Peyer's patch (tissue), 4 donors: ENCODE results near the gene SULF2. TPM values are rescaled to one million over a fixed set of nuclear protein-coding genes. Genes with fewer than 3 reads are reported as not detected.

ENCODE experiments used
- DNase-seq, 3 donors: peaks; one replicate each; pipeline ENCODE4 v3.0.0-alpha.2; 2017 to 2019
- H3K27ac ChIP-seq, 4 donors: fragments of 200-600 bp; sonication (generic); one replicate each; pipeline ENCODE4 v1.5.1; 2016 to 2019
- H3K27me3 ChIP-seq, 2 donors: fragments of 200-600 bp; sonication (generic); one replicate each; pipeline ENCODE4 v1.5.1; 2019
- H3K36me3 ChIP-seq, 3 donors: fragments of 200-600 bp; sonication (generic); one replicate each; pipeline ENCODE4 v1.5.1; 2016 to 2019
- H3K4me1 ChIP-seq, 4 donors: fragments of 200-600 bp; sonication (generic); one replicate each; pipeline ENCODE4 v1.5.1; 2016 to 2019
- H3K4me3 ChIP-seq, 4 donors: fragments of 200-600 bp; sonication (generic); 1 replicate in 3 of 4; 2 replicates in 1 of 4; pipeline ENCODE4 v1.5.1; 2016 to 2019; ENCODE audit warnings: mild to moderate bottlenecking in 1 of 4
- H3K9me3 ChIP-seq, 4 donors: fragments of 200-600 bp; sonication (generic); one replicate each; pipeline ENCODE4 v1.5.1; 2016 to 2019; ENCODE audit warnings: mild to moderate bottlenecking in 1 of 4
- POLR2A ChIP-seq, 2 donors: fragments of 450-650 bp; IDR thresholded peaks; one replicate each; pipeline ENCODE4 v1.5.1; 2017; ENCODE audit warnings: antibody characterized with exemption in 2 of 2, mild to moderate bottlenecking in 2 of 2, moderate library complexity in 2 of 2
- total RNA-seq, 4 donors: library from RNA; depleted of rRNA; stranded (reverse); fragments of >200 nt; gene quantifications; one replicate each; pipeline ENCODE4 v1.1.0, GENCODE V29; 2016
- TF ChIP-seq, protein P1 (sequence below), 6 experiments: fragments of 450-650 bp in 4 of 6; fragments of 200-600 bp in 2 of 6; sonication (generic) in 1 of 6; IDR thresholded peaks; one replicate each; pipeline ENCODE4 v1.5.1; 2017 to 2019; ENCODE audit warnings: antibody characterized with exemption in 6 of 6, mild to moderate bottlenecking in 3 of 6, moderate library complexity in 1 of 6

The SULF2 gene
- total RNA-seq, 4 donors from 2014 or later, result 32.4 to 168 (median 52.5) TPM

DNA sequence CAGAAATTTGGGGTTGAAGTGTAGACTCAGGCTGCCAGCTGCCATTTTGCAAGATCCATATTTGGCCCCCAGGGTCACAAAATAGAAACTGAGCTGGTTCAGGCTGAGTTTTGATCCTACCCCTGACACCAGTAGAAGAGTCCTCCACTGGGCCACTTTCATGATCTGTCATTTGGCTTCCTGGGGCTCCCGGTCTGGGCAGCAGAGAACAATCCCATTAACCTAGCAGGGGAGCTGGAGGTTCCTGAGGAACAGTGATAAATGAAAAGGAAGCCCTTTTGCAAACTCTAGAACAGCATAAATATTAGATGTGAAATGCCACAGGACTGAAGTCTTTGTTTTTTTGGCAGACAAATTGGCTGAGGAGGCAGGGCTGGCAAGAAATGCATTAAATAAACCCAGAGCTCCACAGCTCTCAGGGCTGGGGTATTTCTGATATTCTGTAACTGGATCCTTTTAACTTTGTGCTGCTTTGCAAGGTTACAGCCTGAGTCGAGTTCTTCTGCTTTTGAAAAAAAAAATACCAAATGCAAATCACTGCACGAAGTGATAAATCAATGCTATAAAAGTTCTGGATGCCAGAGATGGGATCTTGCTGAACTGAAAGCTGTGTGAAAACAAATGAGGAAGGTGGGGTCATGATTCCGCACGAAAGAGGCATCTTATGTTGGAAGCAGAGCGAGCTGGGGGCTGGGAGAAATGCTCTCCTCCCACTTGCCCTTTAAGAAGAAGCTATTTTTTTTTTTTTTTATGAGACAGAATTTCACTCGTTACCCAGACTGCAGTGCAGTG lies 64.4 kb downstream of the SULF2 start:
- no peaks in the 10 kb centered on the region for H3K4me1 ChIP-seq

GRCh38 chr20:47719625-47720024 lies 65.7 kb downstream of the SULF2 start:
- Histone ChIP-seq H3K36me3 (no peaks in the 10 kb centered on the region), H3K4me1 (no peaks in the 10 kb centered on the region), H3K9me3 (no peaks in the 10 kb centered on the region), H3K27ac (no peak overlapping the region), H3K4me3 (no peak overlapping the region), H3K27me3 (no peaks in the 10 kb centered on the region)
- TF ChIP-seq POLR2A (IDR thresholded peaks at IDR 0.05), result no peak
- TF ChIP-seq, protein P1, sequence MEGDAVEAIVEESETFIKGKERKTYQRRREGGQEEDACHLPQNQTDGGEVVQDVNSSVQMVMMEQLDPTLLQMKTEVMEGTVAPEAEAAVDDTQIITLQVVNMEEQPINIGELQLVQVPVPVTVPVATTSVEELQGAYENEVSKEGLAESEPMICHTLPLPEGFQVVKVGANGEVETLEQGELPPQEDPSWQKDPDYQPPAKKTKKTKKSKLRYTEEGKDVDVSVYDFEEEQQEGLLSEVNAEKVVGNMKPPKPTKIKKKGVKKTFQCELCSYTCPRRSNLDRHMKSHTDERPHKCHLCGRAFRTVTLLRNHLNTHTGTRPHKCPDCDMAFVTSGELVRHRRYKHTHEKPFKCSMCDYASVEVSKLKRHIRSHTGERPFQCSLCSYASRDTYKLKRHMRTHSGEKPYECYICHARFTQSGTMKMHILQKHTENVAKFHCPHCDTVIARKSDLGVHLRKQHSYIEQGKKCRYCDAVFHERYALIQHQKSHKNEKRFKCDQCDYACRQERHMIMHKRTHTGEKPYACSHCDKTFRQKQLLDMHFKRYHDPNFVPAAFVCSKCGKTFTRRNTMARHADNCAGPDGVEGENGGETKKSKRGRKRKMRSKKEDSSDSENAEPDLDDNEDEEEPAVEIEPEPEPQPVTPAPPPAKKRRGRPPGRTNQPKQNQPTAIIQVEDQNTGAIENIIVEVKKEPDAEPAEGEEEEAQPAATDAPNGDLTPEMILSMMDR (IDR thresholded peaks at IDR 0.05), result no peak
- DNase-seq, result no peak

More for the DNA sequence above, 64.4 kb downstream of the SULF2 start:
- no peak overlapping the region for H3K27ac ChIP-seq
- H3K27me3 ChIP-seq, result no peaks in the 10 kb centered on the region
- DNase-seq, result no peak
- H3K9me3 ChIP-seq, result no peaks in the 10 kb centered on the region
- no peaks in the 10 kb centered on the region for H3K36me3 ChIP-seq
- no peak for TF ChIP-seq POLR2A (IDR thresholded peaks at IDR 0.05)
- TF ChIP-seq, protein P1 (IDR thresholded peaks at IDR 0.05), result no peak
- no peak overlapping the region for H3K4me3 ChIP-seq

DNA sequence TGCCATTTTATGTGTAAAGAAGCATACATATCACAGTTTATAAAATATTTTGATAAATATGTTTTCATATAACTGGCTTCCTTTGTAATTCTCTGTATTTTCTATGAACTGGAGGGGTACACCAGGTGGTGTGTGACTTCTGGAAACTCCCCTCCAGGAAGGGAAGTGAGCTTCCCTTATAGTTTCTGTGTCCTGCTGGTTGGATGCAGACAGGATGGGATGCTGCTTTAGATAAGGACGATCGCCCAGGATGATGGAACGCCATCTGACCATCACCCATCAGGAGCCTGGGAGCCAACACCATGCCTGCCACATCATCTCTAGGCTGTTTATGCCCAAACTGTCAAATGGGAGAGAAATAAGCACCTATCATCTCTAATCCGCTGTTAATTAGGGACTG lies 66.1 kb downstream of the SULF2 start:
- Histone ChIP-seq H3K4me3 (no peak overlapping the region), H3K4me1 (no peaks in the 10 kb centered on the region), H3K27me3 (no peaks in the 10 kb centered on the region), H3K36me3 (no peaks in the 10 kb centered on the region), H3K27ac (no peak overlapping the region), H3K9me3 (no peaks in the 10 kb centered on the region)
- no peak for DNase-seq
- TF ChIP-seq POLR2A (IDR thresholded peaks at IDR 0.05), result no peak
- TF ChIP-seq, protein P1 (IDR thresholded peaks at IDR 0.05), result no peak

- no peaks in the 10 kb centered on the region for H3K36me3 ChIP-seq
- no peaks in the 10 kb centered on the region for H3K9me3 ChIP-seq
- DNase-seq, result no peak
- H3K27ac ChIP-seq, result no peak overlapping the region
- no peak overlapping the region for H3K4me3 ChIP-seq
- TF ChIP-seq POLR2A (IDR thresholded peaks at IDR 0.05), result no peak
- TF ChIP-seq, protein P1 (IDR thresholded peaks at IDR 0.05), result no peak
- no peaks in the 10 kb centered on the region for H3K27me3 ChIP-seq
- no peaks in the 10 kb centered on the region for H3K4me1 ChIP-seq
These were observed 66.9 kb downstream of the SULF2 start for GRCh38 chr20:47718398-47718797.

- Histone ChIP-seq H3K4me1 (no peaks in the 10 kb centered on the region), H3K27me3 (no peaks in the 10 kb centered on the region), H3K27ac (no peak overlapping the region), H3K4me3 (no peak overlapping the region), H3K9me3 (no peaks in the 10 kb centered on the region), H3K36me3 (no peaks in the 10 kb centered on the region)
- TF ChIP-seq POLR2A (IDR thresholded peaks at IDR 0.05), result no peak
- TF ChIP-seq, protein P1 (IDR thresholded peaks at IDR 0.05), result no peak
- no peak for DNase-seq
These were observed 67.9 kb downstream of the SULF2 start for GRCh38 chr20:47717421-47717820.
